Right lobe of liver (tissue), 4 donors: ENCODE measurements around the gene NCL.
"Not testable (repeated sequence)": the region's sequence is repeated elsewhere in the genome, so short reads cannot be mapped to it uniquely, and the experiment has no call there.

Experiments used
- POLR2A ChIP-seq: fragments of 450-650 bp; IDR thresholded peaks from one replicate; pipeline ENCODE4 v1.6.1; 2017; ENCODE audit warnings: antibody characterized with exemption, mild to moderate bottlenecking
- TF ChIP-seq, protein P1 (sequence below), 4 donors: fragments of 200-600 bp in 3 of 4; fragments of 450-650 bp in 1 of 4; IDR thresholded peaks; one replicate each; pipeline versions ENCODE4 v1.5.1 to v1.8.0; 2016 to 2022; ENCODE audit warnings: antibody characterized with exemption in 4 of 4, mild to moderate bottlenecking in 2 of 4
- donor health status: DM: no; HTN: no; CAD: no.
- donor health status: DM: no; HTN: no; CAD: no.
- donor health status: DM: no; HTN: yes; CAD: no.

DNA sequence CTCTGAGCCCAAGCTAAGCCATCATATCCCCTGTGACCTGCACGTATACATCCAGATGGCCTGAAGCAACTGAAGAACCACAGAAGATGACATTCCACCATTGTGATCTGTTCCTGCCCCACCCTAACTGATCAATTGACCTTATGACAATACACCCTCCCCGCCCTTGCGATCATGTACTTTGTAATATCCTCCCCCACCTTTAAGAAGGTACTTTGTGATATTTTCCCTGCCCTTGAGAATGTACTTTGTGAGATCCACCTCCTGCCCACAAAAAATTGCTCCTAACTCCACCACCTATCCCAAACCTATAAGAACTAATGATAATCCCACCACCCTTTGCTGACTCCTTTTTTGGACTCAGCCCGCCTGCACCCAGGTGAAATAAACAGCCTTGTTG, 33.8 kb downstream of the NCL start:
- TF ChIP-seq, protein P1, sequence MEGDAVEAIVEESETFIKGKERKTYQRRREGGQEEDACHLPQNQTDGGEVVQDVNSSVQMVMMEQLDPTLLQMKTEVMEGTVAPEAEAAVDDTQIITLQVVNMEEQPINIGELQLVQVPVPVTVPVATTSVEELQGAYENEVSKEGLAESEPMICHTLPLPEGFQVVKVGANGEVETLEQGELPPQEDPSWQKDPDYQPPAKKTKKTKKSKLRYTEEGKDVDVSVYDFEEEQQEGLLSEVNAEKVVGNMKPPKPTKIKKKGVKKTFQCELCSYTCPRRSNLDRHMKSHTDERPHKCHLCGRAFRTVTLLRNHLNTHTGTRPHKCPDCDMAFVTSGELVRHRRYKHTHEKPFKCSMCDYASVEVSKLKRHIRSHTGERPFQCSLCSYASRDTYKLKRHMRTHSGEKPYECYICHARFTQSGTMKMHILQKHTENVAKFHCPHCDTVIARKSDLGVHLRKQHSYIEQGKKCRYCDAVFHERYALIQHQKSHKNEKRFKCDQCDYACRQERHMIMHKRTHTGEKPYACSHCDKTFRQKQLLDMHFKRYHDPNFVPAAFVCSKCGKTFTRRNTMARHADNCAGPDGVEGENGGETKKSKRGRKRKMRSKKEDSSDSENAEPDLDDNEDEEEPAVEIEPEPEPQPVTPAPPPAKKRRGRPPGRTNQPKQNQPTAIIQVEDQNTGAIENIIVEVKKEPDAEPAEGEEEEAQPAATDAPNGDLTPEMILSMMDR (IDR thresholded peaks at IDR 0.05): not testable (repeated sequence)
- not testable (repeated sequence) for TF ChIP-seq POLR2A
